AG08396 (cell line): ENCODE results near the gene PLEKHG4B.
"Not testable (repeated sequence)": the region's sequence is repeated elsewhere in the genome, so short reads cannot be mapped to it uniquely, and the experiment has no call there.

Experiments
- DNase-seq: peaks from one replicate; pipeline ENCODE4 v3.0.0; 2012; ENCODE audit warnings: low spot score, mixed read lengths

The PLEKHG4B gene

DNA sequence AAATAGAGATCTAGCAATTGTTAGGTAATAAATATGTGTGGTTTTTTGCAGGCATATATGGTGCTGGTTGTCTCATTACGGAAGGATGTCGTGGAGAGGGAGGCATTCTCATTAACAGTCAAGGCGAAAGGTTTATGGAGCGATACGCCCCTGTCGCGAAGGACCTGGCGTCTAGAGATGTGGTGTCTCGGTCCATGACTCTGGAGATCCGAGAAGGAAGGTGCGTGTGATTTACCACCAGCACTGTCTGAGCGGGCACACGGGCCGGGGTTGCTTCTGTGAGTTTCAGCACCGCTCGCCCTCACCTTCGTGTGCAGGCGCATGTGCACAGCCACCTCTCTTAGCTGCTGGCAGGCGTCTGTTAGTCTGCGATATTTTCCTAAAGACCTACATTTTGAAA is 141.5 kb downstream of the PLEKHG4B start:
- not testable (repeated sequence) for DNase-seq

DNA sequence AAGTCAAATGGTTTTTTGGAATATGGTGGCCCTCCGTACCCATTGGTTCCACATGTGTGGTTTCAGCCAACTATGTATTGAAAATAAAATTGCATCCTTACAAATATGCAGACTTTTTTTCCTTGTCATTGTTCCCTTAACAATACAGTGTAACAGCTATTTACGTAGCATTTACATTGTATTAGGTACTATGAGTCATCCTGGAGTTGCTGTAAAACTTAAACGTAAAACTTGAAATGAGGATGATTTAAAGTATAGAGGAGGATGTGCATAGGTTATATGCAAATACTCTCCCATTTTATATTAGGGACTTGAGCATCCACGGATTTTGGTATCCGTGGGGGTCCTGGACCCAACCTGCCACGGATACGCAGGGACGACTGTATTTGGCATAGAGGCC is 142.5 kb downstream of the PLEKHG4B start:
- no peak for DNase-seq

DNA sequence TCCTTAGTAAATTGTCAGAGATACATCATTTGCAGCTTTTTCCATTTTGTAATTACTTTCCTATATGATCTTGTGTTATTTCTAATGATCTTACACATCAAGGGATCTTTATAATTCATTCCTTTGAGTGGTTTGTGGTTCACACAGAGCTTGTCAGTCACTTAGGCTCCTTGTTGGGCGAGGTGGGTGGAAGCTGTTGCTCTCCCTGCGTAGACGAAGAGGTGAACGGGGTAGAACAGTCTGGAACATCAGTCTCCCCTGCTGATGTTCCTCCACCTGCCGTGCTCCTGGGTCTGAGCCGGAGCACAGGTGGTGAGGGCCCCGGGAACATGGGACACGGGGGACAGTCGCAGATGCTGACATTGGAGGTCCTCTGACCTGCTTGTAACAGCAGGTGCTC is 143.6 kb downstream of the PLEKHG4B start:
- DNase-seq: not testable (repeated sequence)

DNA sequence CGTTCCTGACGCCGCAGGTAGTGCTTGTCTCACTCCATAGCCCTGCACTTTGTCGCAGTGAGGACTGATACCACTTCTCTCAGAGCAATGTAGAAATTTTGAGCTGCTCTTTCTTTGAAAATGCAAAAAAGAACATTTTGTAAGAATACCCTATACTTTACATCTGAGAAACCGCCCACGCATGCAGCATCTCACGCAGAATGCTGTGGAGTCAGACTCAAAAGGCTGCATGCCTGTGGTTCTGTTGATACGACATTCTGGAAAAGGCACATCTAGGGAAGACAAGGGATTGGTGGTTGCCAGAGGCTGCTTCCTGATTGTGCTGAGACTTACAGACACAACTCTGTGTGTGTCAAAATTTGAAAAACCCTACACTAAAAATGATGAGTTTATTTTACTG is 146.0 kb downstream of the PLEKHG4B start:
- DNase-seq: not testable (repeated sequence)
